ENCODE results near the gene TMEM250.

Gene TMEM250

GRCh38 chr9:136122425-136123383 is 4.0 kb upstream of the TMEM250 start:
- DNase-seq (ENCODE audit: extremely low read depth, insufficient read length), result peak; percentile 69
- no peaks in the 10 kb centered on the region for H3K36me3 ChIP-seq (ENCODE audit: control insufficient read depth, insufficient read depth, low read length)
- H3K27me3 ChIP-seq (replicated peaks; ENCODE audit: control insufficient read depth, insufficient read depth, low read length), result peaks cover 2% of the 10 kb centered on the region; the same call in 1 of the 2 replicates
- TF ChIP-seq CTCF (IDR thresholded peaks at IDR 0.05; ENCODE audit: insufficient read depth, low read length, poor library complexity, severe bottlenecking), result peak; percentile 96
- no peak overlapping the region for H3K4me3 ChIP-seq (replicated peaks; ENCODE audit: low read depth, low read length)

- TF ChIP-seq CTCF (IDR thresholded peaks at IDR 0.05; ENCODE audit: insufficient read depth, low read length, poor library complexity, severe bottlenecking), result no peak
- H3K4me3 ChIP-seq (replicated peaks; ENCODE audit: low read depth, low read length), result no peak overlapping the region
- DNase-seq (ENCODE audit: extremely low read depth, insufficient read length), result no peak
- no peaks in the 10 kb centered on the region for H3K27me3 ChIP-seq (replicated peaks; ENCODE audit: control insufficient read depth, insufficient read depth, low read length)
- H3K36me3 ChIP-seq (ENCODE audit: control insufficient read depth, insufficient read depth, low read length), result no peaks in the 10 kb centered on the region
Observed at GRCh38 chr9:136121801-136122200, 3.1 kb upstream of the TMEM250 start.

GRCh38 chr9:136120438-136120844 is 1.8 kb upstream of the TMEM250 start:
- no peak overlapping the region for H3K4me3 ChIP-seq (replicated peaks; ENCODE audit: low read depth, low read length)
- no peaks in the 10 kb centered on the region for H3K27me3 ChIP-seq (replicated peaks; ENCODE audit: control insufficient read depth, insufficient read depth, low read length)
- DNase-seq (ENCODE audit: extremely low read depth, insufficient read length), result no peak
- peaks cover 2% of the 10 kb centered on the region for H3K36me3 ChIP-seq (ENCODE audit: control insufficient read depth, insufficient read depth, low read length)
- TF ChIP-seq CTCF (IDR thresholded peaks at IDR 0.05; ENCODE audit: insufficient read depth, low read length, poor library complexity, severe bottlenecking), result no peak

GRCh38 chr9:136119883-136120393 is 1.3 kb upstream of the TMEM250 start:
- DNase-seq (ENCODE audit: extremely low read depth, insufficient read length), result no peak

More at GRCh38 chr9:136119883-136120393, 1.3 kb upstream of the TMEM250 start:
- H3K4me3 ChIP-seq (replicated peaks; ENCODE audit: low read depth, low read length), result peak overlapping the region; percentile 83
- no peak for TF ChIP-seq CTCF (IDR thresholded peaks at IDR 0.05; ENCODE audit: insufficient read depth, low read length, poor library complexity, severe bottlenecking)
- no peaks in the 10 kb centered on the region for H3K27me3 ChIP-seq (replicated peaks; ENCODE audit: control insufficient read depth, insufficient read depth, low read length)
- peaks cover 2% of the 10 kb centered on the region for H3K36me3 ChIP-seq (ENCODE audit: control insufficient read depth, insufficient read depth, low read length)
